ENCODE data around the gene NKD1.
"Not testable (repeated sequence)": the region's sequence is repeated elsewhere in the genome, so short reads cannot be mapped to it uniquely, and the experiment has no call there.

Gene NKD1

GRCh38 chr16:50560903-50561863 lies 13.0 kb downstream of the NKD1 start:
- DNase-seq, result no peak

DNA sequence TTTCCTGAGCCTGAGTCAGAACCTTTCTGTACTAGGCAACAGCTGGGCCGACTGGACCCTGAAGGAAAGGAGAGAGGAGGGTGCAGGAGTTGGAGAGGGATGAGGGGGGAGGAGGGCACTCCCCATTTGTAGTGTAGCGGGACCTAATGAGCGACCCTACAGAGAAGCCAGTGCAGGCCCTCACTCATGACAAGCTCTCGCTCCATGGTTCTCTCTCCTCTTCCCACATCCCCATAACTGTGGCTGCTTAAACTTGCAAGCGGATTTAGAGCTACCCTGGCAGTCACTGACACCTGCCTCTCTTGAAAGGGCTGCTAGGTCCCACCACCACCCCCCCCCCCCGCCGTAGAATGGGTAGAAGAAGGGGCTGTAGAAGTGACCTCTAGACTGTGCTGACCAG lies 14.5 kb downstream of the NKD1 start:
- DNase-seq, result no peak

- no peak for DNase-seq
Observed at GRCh38 chr16:50563989-50564388, 15.8 kb downstream of the NKD1 start.

DNA sequence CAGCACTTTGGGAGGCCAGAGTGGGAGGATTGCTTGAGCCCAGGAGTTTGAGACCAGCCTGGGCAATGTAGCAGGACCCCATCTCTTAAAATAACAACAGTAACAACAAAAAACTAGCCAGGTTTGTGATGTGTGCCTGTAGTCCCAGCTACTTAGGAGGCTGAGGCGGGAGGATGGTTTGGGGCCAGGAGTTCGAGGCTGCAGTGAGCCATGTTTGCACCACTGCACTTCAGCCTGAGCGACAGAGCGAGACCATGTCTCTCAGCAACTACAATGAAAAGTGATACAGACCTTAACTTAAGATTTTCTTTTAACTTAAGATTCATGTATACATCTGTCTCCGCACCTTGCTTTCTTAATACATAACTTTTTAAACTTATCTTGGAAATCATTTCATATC lies 17.2 kb downstream of the NKD1 start:
- DNase-seq, result no peak

- no peak for DNase-seq
Observed at GRCh38 chr16:50566014-50566962, 18.1 kb downstream of the NKD1 start.

GRCh38 chr16:50567651-50568050 lies 19.5 kb downstream of the NKD1 start:
- DNase-seq, result no peak

DNA sequence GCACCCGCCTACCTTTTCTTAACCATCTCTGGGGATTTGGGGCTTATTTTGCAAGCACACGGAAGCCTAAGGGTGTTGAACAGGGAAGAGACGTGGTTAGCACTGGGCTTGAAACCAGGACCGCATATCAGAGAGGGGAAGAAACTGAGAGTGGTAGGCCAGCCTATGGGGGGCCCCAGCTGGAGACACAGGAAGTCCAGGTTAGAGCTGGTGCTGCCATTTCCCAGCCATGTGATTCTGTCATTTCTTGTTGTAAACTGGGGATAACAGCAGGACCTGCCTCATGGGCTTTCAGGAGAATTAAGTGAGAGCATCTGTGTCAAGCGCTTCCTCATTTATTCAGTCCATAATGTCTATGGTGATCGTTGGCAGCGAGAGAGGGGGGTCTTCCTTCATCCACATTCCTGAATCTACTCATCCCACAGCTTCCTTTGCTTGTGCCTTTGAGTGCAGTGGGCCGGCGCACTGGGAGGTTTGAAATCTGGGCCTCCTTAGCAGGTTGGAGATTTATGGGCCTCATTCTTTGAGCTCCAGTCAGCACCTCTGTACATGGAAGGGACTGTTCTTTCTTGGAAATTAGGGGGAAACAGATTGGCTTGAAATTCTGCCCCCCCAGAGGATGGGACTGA lies 20.1 kb downstream of the NKD1 start:
- no peak for DNase-seq

DNA sequence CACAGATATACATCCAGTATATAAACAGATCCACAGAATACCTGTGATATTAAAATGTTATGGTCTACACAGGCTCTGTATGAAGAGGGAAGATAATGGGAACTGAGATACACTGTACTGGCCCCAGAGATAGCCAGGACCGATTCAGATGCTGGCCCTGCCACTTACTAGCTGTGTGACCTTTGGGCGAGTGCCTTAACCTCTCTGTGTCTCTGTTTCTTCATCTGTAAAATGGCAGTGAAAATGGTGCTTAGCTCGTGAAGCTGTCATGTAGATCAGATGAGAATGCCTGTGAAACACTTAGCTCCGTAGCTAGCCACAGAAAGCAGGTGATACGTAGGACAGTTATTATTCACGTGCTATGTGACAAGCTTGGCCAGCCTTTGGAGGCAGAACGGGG lies 22.2 kb downstream of the NKD1 start:
- no peak for DNase-seq

- DNase-seq, result no peak
Observed at GRCh38 chr16:50570808-50571598, 22.8 kb downstream of the NKD1 start.

GRCh38 chr16:50571786-50572185 lies 23.6 kb downstream of the NKD1 start:
- no peak for DNase-seq

GRCh38 chr16:50572700-50573099 lies 24.5 kb downstream of the NKD1 start:
- DNase-seq, result no peak

- no peak for DNase-seq
Observed at GRCh38 chr16:50573279-50573678, 25.1 kb downstream of the NKD1 start.

GRCh38 chr16:50573947-50574744 lies 25.9 kb downstream of the NKD1 start:
- no peak for DNase-seq

GRCh38 chr16:50574745-50575136 lies 26.5 kb downstream of the NKD1 start:
- no peak for DNase-seq

- no peak for DNase-seq
Observed at GRCh38 chr16:50575743-50576142, 27.5 kb downstream of the NKD1 start.

DNA sequence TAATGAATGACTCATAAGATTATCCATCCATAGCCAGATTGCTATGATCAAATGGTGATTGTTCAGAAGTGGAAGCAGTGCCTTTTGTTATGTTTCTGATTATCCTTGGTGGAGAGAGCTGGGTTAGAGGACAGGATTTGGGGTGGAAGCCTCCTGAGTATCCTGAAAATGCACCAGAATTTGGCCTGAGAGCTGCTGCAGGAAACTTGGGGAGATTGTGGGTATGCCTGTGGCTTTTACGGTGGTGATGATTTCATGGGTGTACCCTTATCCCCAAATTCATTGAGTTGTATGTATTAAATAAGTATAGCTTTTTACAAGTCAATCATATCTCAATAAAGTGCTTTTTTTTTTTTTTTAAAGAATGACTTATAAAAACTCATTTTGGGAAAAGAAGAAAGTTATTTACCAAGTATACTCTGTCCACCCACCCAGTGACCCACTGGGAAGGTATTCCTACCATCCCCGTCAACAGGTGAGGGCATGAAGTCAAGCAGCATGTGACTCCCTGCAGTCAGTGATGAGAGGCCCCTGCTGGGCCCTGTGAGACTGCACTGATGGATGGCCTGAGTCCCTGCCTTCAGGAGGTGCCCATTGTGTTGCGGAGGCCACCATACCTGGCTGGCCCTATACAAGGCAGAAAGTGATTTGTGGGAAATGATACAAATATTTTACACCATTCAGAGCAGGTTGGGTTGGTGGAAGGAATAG lies 28.4 kb downstream of the NKD1 start:
- no peak for DNase-seq

DNA sequence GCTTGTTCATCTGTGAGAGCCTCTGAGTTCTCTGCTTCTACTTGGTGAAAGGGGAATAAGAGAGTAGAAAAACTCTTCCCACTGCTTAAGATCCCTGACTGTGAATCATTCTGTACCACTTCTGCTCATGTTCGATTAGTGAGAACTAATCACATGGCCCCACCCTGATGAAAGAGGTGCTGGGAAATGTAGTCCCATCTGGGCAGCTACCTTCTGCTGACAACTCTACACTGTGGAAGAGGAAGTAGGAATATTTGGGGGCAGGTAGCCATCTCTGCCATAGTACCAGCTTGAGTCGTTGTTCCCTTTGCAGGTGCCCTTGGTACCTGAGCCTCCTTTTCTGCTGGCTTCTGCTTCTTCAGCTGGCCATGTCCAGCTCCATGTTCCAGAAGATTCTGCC lies 29.9 kb downstream of the NKD1 start:
- no peak for DNase-seq

- not testable (repeated sequence) for DNase-seq
Observed at GRCh38 chr16:50579373-50579772, 31.2 kb downstream of the NKD1 start.

DNA sequence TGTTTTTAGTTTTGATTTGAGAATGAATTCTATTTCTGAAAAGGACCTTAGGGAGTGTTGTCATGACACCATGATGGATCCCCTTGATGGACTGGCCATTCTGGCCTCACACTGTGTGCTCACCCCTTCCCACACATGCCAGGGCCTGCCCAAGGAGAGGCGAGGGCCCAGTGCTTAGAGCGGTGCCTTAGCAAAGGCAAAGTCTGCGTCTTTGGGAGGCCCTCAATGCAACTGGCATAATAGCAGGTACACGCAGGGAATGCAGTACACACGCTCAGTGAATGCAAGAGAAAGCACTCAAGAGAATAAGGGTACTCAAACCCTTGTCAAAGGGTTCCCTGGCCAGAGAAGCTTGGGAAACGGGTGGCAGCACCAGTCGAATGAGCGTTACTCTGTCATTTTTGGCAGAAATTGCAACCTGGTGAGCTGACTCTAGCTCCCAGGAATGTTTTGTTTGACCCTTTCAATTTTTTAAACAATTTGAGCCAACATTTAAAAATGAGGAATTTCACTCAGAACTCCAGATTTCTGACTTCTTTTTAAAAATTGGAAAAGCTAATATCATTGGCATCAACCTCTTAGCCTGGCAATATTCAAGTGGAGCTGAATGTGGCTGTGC lies 32.1 kb downstream of the NKD1 start:
- no peak for DNase-seq

DNA sequence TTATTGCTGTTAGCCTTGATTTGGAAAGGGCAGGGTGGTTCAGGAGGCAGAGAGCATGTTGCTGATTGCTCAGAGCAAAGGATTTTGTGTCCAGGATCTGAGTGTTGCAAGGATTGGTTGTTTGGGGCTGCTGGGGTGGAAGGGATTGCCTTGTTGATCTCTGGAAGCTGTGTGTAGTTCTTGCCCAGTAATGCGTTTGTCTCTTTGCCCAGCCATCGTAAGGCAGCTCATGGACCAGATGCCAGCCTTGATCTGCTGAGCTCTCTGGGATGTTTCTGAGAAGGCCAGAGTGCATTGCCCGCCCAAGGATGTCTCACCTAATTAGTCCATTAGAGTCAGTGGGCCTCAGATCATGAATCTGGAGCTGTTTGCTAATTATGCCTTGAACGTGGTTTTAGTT lies 33.6 kb downstream of the NKD1 start:
- DNase-seq, result no peak

All from NCI-H1436 (cell line).